K562 (cell line): ENCODE measurements around the gene RHBDL3. TPM values are rescaled to one million over a fixed set of nuclear protein-coding genes. Genes with fewer than 3 reads are reported as not detected.

Source experiments
- ADNP ChIP-seq: fragments of 200-800 bp; sonication (Bioruptor generic); IDR thresholded peaks from 2 replicates; pipeline ENCODE4 v1.6.1; 2016; ENCODE audit warnings: missing genetic modification characterization, missing compliant biosample characterization
- BHLHE40 ChIP-seq: IDR thresholded peaks from 2 replicates; pipeline ENCODE4 v1.6.1; 2011; ENCODE audit warnings: low read length, improper control_type of control experiment
- KLF1 ChIP-seq: fragments of 450-650 bp; IDR thresholded peaks from 2 replicates; pipeline ENCODE4 v1.6.1; 2016; ENCODE audit warnings: missing genetic modification characterization, missing compliant biosample characterization
- RFX7 ChIP-seq: fragments of 250-450 bp; sonication (Bioruptor Pico); IDR thresholded peaks from 2 replicates; pipeline ENCODE4 v1.5.1; 2021; ENCODE audit warnings: mild to moderate bottlenecking
- YBX1 ChIP-seq: fragments of 450-650 bp; IDR thresholded peaks from 2 replicates; pipeline ENCODE4 v1.7.1; 2016; ENCODE audit warnings: mild to moderate bottlenecking
- ZNF146 ChIP-seq: IDR thresholded peaks from one replicate; pipeline ENCODE4 v1.6.1; 2018; ENCODE audit warnings: missing compliant biosample characterization; ENCODE audit not compliant: unreplicated experiment
- polyA plus RNA-seq, 8 experiments: library from polyadenylated mRNA; depleted of rRNA in 4 of 8; stranded (reverse) in 5 of 8; unstranded in 3 of 8; fragments of >200 nt; fragmentation: Nextera tagmentation in 2 of 8; fragmentation: Illumina TruSeq in 1 of 8; extraction: Ambion mirVana in 2 of 8; extraction: Trizol in 1 of 8; gene quantifications; 2 replicates each; pipeline versions ENCODE4 v1.2.1 to v1.2.3, GENCODE V29; 2011 to 2014; ENCODE audit warnings: inconsistent platforms in 1 of 8, missing spikeins in 1 of 8
- total RNA-seq, 7 experiments: library from RNA; depleted of rRNA in 6 of 7; stranded (reverse); fragments of >200 nt in 6 of 7; fragmentation: Illumina TruSeq in 2 of 7; extraction: Trizol in 2 of 7; gene quantifications; 2 replicates each; pipeline versions ENCODE4 v1.2.1 to v1.2.3, GENCODE V29; 2011 to 2021; ENCODE audit warnings: low replicate concordance in 1 of 7
- TF ChIP-seq, protein P1 (sequence below): fragments of 450-650 bp; IDR thresholded peaks from 2 replicates; pipeline ENCODE4 v1.6.1; 2016; ENCODE audit warnings: low read depth, mild to moderate bottlenecking, moderate library complexity
- TF ChIP-seq, protein P2 (sequence below): fragments of 450-650 bp; formaldehyde crosslinking; IDR thresholded peaks from 2 replicates; pipeline ENCODE4 v1.4.0; 2022; ENCODE audit warnings: missing genetic modification characterization
- TF ChIP-seq, protein P3 (sequence below): sonication (generic); formaldehyde crosslinking; IDR thresholded peaks from 2 replicates; pipeline ENCODE4 v1.8.0; 2023; ENCODE audit warnings: missing genetic modification reagents, mild to moderate bottlenecking, borderline replicate concordance

The RHBDL3 gene
- total and polyA plus RNA-seq, 9 of the 15 experiments (the other 6 are each of a cell fraction or from before 2014, with no cell fraction given) = 0.06 to 0.31 (median 0.09) TPM; not detected in 4

DNA sequence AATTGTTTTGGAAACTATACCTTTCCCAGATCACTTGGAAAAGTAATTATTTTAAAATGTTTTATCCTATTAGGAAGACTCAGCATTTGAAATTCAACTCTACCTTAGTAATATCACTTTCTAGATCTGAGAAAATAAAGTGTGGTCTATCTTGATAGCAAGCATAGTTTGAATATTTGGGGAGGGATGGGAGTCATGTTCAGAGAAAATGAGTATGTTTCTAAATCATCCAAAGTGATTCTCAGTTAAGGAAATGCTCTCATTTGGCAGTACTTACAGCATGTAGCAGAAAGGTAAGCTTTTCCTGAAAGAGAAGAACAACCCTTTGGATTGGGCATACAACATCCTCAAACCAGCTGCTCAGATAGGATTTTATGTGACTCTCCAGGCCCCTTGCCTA is 69.4 kb downstream of the RHBDL3 start (continued):
- TF ChIP-seq, protein P1, sequence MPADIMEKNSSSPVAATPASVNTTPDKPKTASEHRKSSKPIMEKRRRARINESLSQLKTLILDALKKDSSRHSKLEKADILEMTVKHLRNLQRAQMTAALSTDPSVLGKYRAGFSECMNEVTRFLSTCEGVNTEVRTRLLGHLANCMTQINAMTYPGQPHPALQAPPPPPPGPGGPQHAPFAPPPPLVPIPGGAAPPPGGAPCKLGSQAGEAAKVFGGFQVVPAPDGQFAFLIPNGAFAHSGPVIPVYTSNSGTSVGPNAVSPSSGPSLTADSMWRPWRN = no peak
- TF ChIP-seq BHLHE40 = no peak
- no peak for TF ChIP-seq RFX7
- TF ChIP-seq, protein P2, sequence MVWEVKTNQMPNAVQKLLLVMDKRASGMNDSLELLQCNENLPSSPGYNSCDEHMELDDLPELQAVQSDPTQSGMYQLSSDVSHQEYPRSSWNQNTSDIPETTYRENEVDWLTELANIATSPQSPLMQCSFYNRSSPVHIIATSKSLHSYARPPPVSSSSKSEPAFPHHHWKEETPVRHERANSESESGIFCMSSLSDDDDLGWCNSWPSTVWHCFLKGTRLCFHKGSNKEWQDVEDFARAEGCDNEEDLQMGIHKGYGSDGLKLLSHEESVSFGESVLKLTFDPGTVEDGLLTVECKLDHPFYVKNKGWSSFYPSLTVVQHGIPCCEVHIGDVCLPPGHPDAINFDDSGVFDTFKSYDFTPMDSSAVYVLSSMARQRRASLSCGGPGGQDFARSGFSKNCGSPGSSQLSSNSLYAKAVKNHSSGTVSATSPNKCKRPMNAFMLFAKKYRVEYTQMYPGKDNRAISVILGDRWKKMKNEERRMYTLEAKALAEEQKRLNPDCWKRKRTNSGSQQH = no peak
- TF ChIP-seq KLF1 (tag) = no peak
- TF ChIP-seq ADNP = no peak
- no peak for TF ChIP-seq YBX1
- TF ChIP-seq, protein P3, sequence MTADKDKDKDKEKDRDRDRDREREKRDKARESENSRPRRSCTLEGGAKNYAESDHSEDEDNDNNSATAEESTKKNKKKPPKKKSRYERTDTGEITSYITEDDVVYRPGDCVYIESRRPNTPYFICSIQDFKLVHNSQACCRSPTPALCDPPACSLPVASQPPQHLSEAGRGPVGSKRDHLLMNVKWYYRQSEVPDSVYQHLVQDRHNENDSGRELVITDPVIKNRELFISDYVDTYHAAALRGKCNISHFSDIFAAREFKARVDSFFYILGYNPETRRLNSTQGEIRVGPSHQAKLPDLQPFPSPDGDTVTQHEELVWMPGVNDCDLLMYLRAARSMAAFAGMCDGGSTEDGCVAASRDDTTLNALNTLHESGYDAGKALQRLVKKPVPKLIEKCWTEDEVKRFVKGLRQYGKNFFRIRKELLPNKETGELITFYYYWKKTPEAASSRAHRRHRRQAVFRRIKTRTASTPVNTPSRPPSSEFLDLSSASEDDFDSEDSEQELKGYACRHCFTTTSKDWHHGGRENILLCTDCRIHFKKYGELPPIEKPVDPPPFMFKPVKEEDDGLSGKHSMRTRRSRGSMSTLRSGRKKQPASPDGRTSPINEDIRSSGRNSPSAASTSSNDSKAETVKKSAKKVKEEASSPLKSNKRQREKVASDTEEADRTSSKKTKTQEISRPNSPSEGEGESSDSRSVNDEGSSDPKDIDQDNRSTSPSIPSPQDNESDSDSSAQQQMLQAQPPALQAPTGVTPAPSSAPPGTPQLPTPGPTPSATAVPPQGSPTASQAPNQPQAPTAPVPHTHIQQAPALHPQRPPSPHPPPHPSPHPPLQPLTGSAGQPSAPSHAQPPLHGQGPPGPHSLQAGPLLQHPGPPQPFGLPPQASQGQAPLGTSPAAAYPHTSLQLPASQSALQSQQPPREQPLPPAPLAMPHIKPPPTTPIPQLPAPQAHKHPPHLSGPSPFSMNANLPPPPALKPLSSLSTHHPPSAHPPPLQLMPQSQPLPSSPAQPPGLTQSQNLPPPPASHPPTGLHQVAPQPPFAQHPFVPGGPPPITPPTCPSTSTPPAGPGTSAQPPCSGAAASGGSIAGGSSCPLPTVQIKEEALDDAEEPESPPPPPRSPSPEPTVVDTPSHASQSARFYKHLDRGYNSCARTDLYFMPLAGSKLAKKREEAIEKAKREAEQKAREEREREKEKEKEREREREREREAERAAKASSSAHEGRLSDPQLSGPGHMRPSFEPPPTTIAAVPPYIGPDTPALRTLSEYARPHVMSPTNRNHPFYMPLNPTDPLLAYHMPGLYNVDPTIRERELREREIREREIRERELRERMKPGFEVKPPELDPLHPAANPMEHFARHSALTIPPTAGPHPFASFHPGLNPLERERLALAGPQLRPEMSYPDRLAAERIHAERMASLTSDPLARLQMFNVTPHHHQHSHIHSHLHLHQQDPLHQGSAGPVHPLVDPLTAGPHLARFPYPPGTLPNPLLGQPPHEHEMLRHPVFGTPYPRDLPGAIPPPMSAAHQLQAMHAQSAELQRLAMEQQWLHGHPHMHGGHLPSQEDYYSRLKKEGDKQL (CRISPR knock-in tag) = no peak
- no peak for TF ChIP-seq ZNF146 (CRISPR knock-in tag)
